ENCODE measurements around the gene DBN1.

GRCh38 chr5:177511796-177512675 is 38.6 kb upstream of the DBN1 start:
- no peak for TF ChIP-seq EP300 (IDR thresholded peaks at IDR 0.05)
- no peak for TF ChIP-seq CTCF (IDR thresholded peaks at IDR 0.05)

Measured in ovary (tissue), 3 donors.